ENCODE data around the gene EQTN. TPM values are rescaled to one million over a fixed set of nuclear protein-coding genes. Genes with fewer than 3 reads are reported as not detected.

Gene EQTN
- total and polyA plus RNA-seq, 2 of the 8 experiments (the other 6 are each of a cell fraction or from before 2014, with no cell fraction given): 0.23 TPM; not detected in 1

GRCh38 chr9:27336829-27337228 lies 39.9 kb upstream of the EQTN start:
- Histone ChIP-seq H3K4me1 (replicated peaks in 1 of 4; ENCODE audit: control insufficient read depth in 3 of 4, insufficient read depth in 4 of 4, low read length in 3 of 4) (peaks cover 2 to 16% (median 14%) of the 10 kb centered on the region in 4 experiments; a peak in 6 of 7 replicates), H3K79me2 (ENCODE audit: control insufficient read depth in 1 of 2, insufficient read depth in 2 of 2, low read length in 2 of 2) (no peaks in the 10 kb centered on the region), H3K14ac (ENCODE audit: insufficient read length) (no peak overlapping the region), H2BK12ac (ENCODE audit: low read depth, low read length) (no peak overlapping the region), H3K4ac (replicated peaks; ENCODE audit: insufficient read length, low read depth, low read length) (no peak overlapping the region), H2AFZ (ENCODE audit: low read length) (no peak overlapping the region), H3K56ac (replicated peaks; ENCODE audit: insufficient read length, low read depth, low read length) (no peak overlapping the region), H2BK120ac (replicated peaks; ENCODE audit: low read depth, low read length) (no peak overlapping the region), H3K36me3 (ENCODE audit: control insufficient read depth in 2 of 4, insufficient read depth in 4 of 4, low read length in 3 of 4) (no peaks in the 10 kb centered on the region), H2BK5ac (ENCODE audit: low read depth, low read length) (no peak overlapping the region), H4K8ac (ENCODE audit: extremely low read depth, insufficient read depth, low read length) (no peak overlapping the region), H3K27me3 (replicated peaks in 1 of 4; ENCODE audit: control insufficient read depth in 3 of 4, extremely low read depth in 1 of 4, insufficient read depth in 3 of 4, low read length in 3 of 4) (no peaks in the 10 kb centered on the region), H4K5ac (ENCODE audit: insufficient read length, low read depth, low read length) (no peak overlapping the region), H3K9me3 (ENCODE audit: insufficient read depth in 2 of 2, low read depth in 1 of 2, low read length in 1 of 2) (no peaks in the 10 kb centered on the region), H2BK15ac (ENCODE audit: low read length) (no peak overlapping the region), H3K18ac (ENCODE audit: extremely low read depth, low read length) (no peak overlapping the region), H2AK5ac (ENCODE audit: low read depth, low read length) (no peak overlapping the region), H3K4me2 (ENCODE audit: insufficient read depth in 1 of 2, low read depth in 2 of 2, low read length in 2 of 2) (no peak overlapping the region), H3K9ac (replicated peaks in 1 of 4; ENCODE audit: extremely low read depth in 1 of 4, low read depth in 3 of 4, low read length in 3 of 4) (no peak overlapping the region), H2BK20ac (ENCODE audit: low read length) (no peak overlapping the region), H4K91ac (replicated peaks; ENCODE audit: insufficient read length, low read length) (no peak overlapping the region), H3K23me2 (ENCODE audit: low read depth, low read length) (no peaks in the 10 kb centered on the region), H4K20me1 (replicated peaks in 1 of 2; ENCODE audit: control insufficient read depth in 1 of 2, insufficient read depth in 2 of 2, low read length in 2 of 2) (no peaks in the 10 kb centered on the region), H3K79me1 (ENCODE audit: low read depth, low read length) (no peaks in the 10 kb centered on the region), H3K23ac (ENCODE audit: insufficient read length) (no peak overlapping the region), H3K27ac (ENCODE audit: low read depth, low read length) (no peak overlapping the region), H3K4me3 (ENCODE audit: extremely low read depth in 1 of 4, insufficient read depth in 2 of 4, low read depth in 3 of 4, low read length in 4 of 4) (no peak overlapping the region)
- ChIA-PET CTCF (ENCODE audit: partially characterized antibody) (interaction anchor here (0.6 to 4.8 kb wide), 9 partner anchors 9 to 215 kb away, joined by 3 to 13 read pairs (median 3); no protein-coding TSS in a partner anchor), POLR2A (ENCODE audit: partially characterized antibody) (no interaction called here)
- TF ChIP-seq RXRA (IDR thresholded peaks at IDR 0.05; ENCODE audit: insufficient read depth, low read depth, low read length) (no peak), JUN (IDR thresholded peaks at IDR 0.05; ENCODE audit: low read depth, low read length) (no peak), JUND (IDR thresholded peaks at IDR 0.05; ENCODE audit: low read length) (no peak), ATF2 (IDR thresholded peaks at IDR 0.05; ENCODE audit: low read length) (no peak)
- TF ChIP-seq, protein P1, sequence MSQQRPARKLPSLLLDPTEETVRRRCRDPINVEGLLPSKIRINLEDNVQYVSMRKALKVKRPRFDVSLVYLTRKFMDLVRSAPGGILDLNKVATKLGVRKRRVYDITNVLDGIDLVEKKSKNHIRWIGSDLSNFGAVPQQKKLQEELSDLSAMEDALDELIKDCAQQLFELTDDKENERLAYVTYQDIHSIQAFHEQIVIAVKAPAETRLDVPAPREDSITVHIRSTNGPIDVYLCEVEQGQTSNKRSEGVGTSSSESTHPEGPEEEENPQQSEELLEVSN (IDR thresholded peaks at IDR 0.05): no peak
- 89% methylated on average over 10 of the region's 10 CpGs; no CpG with 5 or more reads in 1 of the 2 experiments for WGBS, 2 experiments (ENCODE audit: extremely low coverage in 1 of 2, insufficient coverage in 1 of 2, insufficient read length in 1 of 2, insufficient replicate concordance in 2 of 2, low coverage in 1 of 2, low lambda C conversion rate in 2 of 2, missing lambda C conversion rate in 1 of 2)
- FAIRE-seq (no peak), DNase-seq (ENCODE audit: low read depth in 1 of 2, low spot score in 2 of 2) (no peak)

All from H1 (cell line).